Prostate gland (tissue), 2 donors: ENCODE results near the gene TNKS1BP1.

ENCODE experiments used
- CTCF ChIP-seq, 4 experiments: fragments of 200-600 bp in 2 of 4; fragments of 450-650 bp in 2 of 4; sonication (generic) in 2 of 4; IDR thresholded peaks; 1 replicate in 3 of 4; 2 replicates in 1 of 4; pipeline ENCODE4 v1.5.1; 2016 to 2019; ENCODE audit warnings: antibody characterized with exemption in 4 of 4, mild to moderate bottlenecking in 2 of 4, moderate library complexity in 2 of 4
- POLR2A ChIP-seq: fragments of 450-650 bp; IDR thresholded peaks from one replicate; pipeline ENCODE4 v1.6.1; 2016; ENCODE audit warnings: antibody characterized with exemption, mild to moderate bottlenecking

- no peak for TF ChIP-seq CTCF (IDR thresholded peaks at IDR 0.05)
- TF ChIP-seq POLR2A: no peak
Measured at GRCh38 chr11:57348636-57349313, 24.0 kb upstream of the TNKS1BP1 start.
